Parathyroid adenoma (tissue), 2 donors: ENCODE measurements around the gene RSPH6A.
A peak's percentile ranks its signal among the peaks of the same experiment; 100 is the strongest.
"Not testable (repeated sequence)": the region's sequence is repeated elsewhere in the genome, so short reads cannot be mapped to it uniquely, and the experiment has no call there.

Source experiments
- H2AFZ ChIP-seq: fragments of 300-600 bp; sonication (generic); one replicate; pipeline ENCODE4 v1.7.0; 2017; ENCODE audit warnings: antibody characterized with exemption, mild to moderate bottlenecking
- H3K27ac ChIP-seq: fragments of 300-600 bp; sonication (generic); one replicate; pipeline ENCODE4 v1.7.0; 2017
- H3K27me3 ChIP-seq: fragments of 300-600 bp; sonication (generic); one replicate; pipeline ENCODE4 v1.7.0; 2017; ENCODE audit warnings: low read length; ENCODE audit not compliant: control insufficient read depth, insufficient read depth
- H3K36me3 ChIP-seq: fragments of 300-600 bp; sonication (generic); one replicate; pipeline ENCODE4 v1.7.0; 2017; ENCODE audit warnings: low read length; ENCODE audit not compliant: control insufficient read depth, insufficient read depth
- H3K4me1 ChIP-seq: fragments of 300-600 bp; sonication (generic); one replicate; pipeline ENCODE4 v1.7.0; 2017; ENCODE audit warnings: control low read depth
- H3K4me2 ChIP-seq: fragments of 300-600 bp; sonication (generic); one replicate; pipeline ENCODE4 v1.7.0; 2017; ENCODE audit warnings: low read length
- H3K4me3 ChIP-seq: fragments of 300-600 bp; sonication (generic); one replicate; pipeline ENCODE4 v1.7.0; 2017; ENCODE audit warnings: low read depth, low read length
- H3K79me2 ChIP-seq: fragments of 300-600 bp; sonication (generic); one replicate; pipeline ENCODE4 v1.7.0; 2017; ENCODE audit warnings: control low read depth
- H3K9ac ChIP-seq: fragments of 300-600 bp; sonication (generic); one replicate; pipeline ENCODE4 v1.7.0; 2017; ENCODE audit warnings: mild to moderate bottlenecking
- H3K9me3 ChIP-seq: fragments of 300-600 bp; sonication (generic); one replicate; pipeline ENCODE4 v1.7.0; 2017; ENCODE audit warnings: low read length; ENCODE audit not compliant: control insufficient read depth
- CTCF ChIP-seq: fragments of 300-600 bp; sonication (generic); IDR thresholded peaks from one replicate; pipeline ENCODE4 v1.7.0; 2017; ENCODE audit warnings: antibody characterized with exemption, mild to moderate bottlenecking
- donor health status: primary hyperparathyroidism.

The RSPH6A gene

GRCh38 chr19:45800070-45800553 is 15.0 kb downstream of the RSPH6A start:
- Histone ChIP-seq H3K27ac (no peak overlapping the region), H3K4me1 (peaks cover 3% of the 10 kb centered on the region)

GRCh38 chr19:45799541-45799940 is 15.6 kb downstream of the RSPH6A start:
- not testable (repeated sequence) for H3K4me2 ChIP-seq, H3K4me3 ChIP-seq, H3K27me3 ChIP-seq, H3K27ac ChIP-seq, H3K4me1 ChIP-seq, H3K9ac ChIP-seq, H3K36me3 ChIP-seq, H3K79me2 ChIP-seq, H2AFZ ChIP-seq, H3K9me3 ChIP-seq

More at GRCh38 chr19:45800070-45800553, 15.0 kb downstream of the RSPH6A start:
- H3K9ac ChIP-seq: no peak overlapping the region
- no peaks in the 10 kb centered on the region for H3K36me3 ChIP-seq
- H3K4me3 ChIP-seq: no peak overlapping the region
- H3K4me2 ChIP-seq: no peak overlapping the region
- H3K27me3 ChIP-seq: no peaks in the 10 kb centered on the region
- H2AFZ ChIP-seq: no peak overlapping the region
- H3K79me2 ChIP-seq: no peaks in the 10 kb centered on the region
- H3K9me3 ChIP-seq: no peaks in the 10 kb centered on the region
- no peak for TF ChIP-seq CTCF

GRCh38 chr19:45798995-45799517 is 16.1 kb downstream of the RSPH6A start:
- no peaks in the 10 kb centered on the region for H3K79me2 ChIP-seq
- no peaks in the 10 kb centered on the region for H3K9me3 ChIP-seq
- no peaks in the 10 kb centered on the region for H3K27me3 ChIP-seq
- H3K4me1 ChIP-seq: peaks cover 3% of the 10 kb centered on the region
- no peaks in the 10 kb centered on the region for H3K36me3 ChIP-seq
- H3K27ac ChIP-seq: no peak overlapping the region
- no peak overlapping the region for H3K9ac ChIP-seq
- no peak overlapping the region for H3K4me2 ChIP-seq
- TF ChIP-seq CTCF: peak; percentile 90
- H3K4me3 ChIP-seq: no peak overlapping the region
- H2AFZ ChIP-seq: peak overlapping the region; percentile 62

GRCh38 chr19:45794627-45795026 is 20.5 kb downstream of the RSPH6A start:
- no peak overlapping the region for H3K4me3 ChIP-seq
- TF ChIP-seq CTCF: no peak
- H3K4me1 ChIP-seq: peaks cover 10% of the 10 kb centered on the region
- no peaks in the 10 kb centered on the region for H3K9me3 ChIP-seq
- no peak overlapping the region for H2AFZ ChIP-seq
- H3K27ac ChIP-seq: no peak overlapping the region
- H3K27me3 ChIP-seq: no peaks in the 10 kb centered on the region
- peaks cover 3% of the 10 kb centered on the region for H3K79me2 ChIP-seq
- no peak overlapping the region for H3K9ac ChIP-seq
- no peaks in the 10 kb centered on the region for H3K36me3 ChIP-seq
- H3K4me2 ChIP-seq: no peak overlapping the region

- no peak overlapping the region for H3K27ac ChIP-seq
- no peak for TF ChIP-seq CTCF
- H3K79me2 ChIP-seq: peaks cover 3% of the 10 kb centered on the region
- peaks cover 7% of the 10 kb centered on the region for H3K4me1 ChIP-seq
- H3K27me3 ChIP-seq: no peaks in the 10 kb centered on the region
- no peak overlapping the region for H3K4me2 ChIP-seq
- H2AFZ ChIP-seq: no peak overlapping the region
- no peak overlapping the region for H3K4me3 ChIP-seq
- H3K36me3 ChIP-seq: no peaks in the 10 kb centered on the region
- H3K9ac ChIP-seq: no peak overlapping the region
- no peaks in the 10 kb centered on the region for H3K9me3 ChIP-seq
These were observed 21.2 kb downstream of the RSPH6A start for GRCh38 chr19:45793876-45794275.
